HepG2 (cell line): ENCODE measurements around the gene TCF25. TPM values are rescaled to one million over a fixed set of nuclear protein-coding genes. Genes with fewer than 3 reads are reported as not detected.

ENCODE experiments used
- BRCA1 ChIP-seq: sonication (generic); formaldehyde crosslinking; IDR thresholded peaks from 2 replicates; pipeline ENCODE4 v1.4.0; 2020; ENCODE audit warnings: missing genetic modification reagents
- RBAK ChIP-seq: sonication (generic); formaldehyde crosslinking; IDR thresholded peaks from 2 replicates; pipeline ENCODE4 v1.5.1; 2020; ENCODE audit warnings: mild to moderate bottlenecking, missing genetic modification reagents
- SIN3B ChIP-seq: fragments of 150-350 bp; IDR thresholded peaks from 2 replicates; pipeline ENCODE4 v1.6.1; 2014; ENCODE audit warnings: low read length
- TAF15 ChIP-seq: fragments of 200-400 bp; formaldehyde crosslinking; IDR thresholded peaks from one replicate; pipeline ENCODE4 v1.6.1; 2018; ENCODE audit warnings: mild to moderate bottlenecking, low read depth, low read length; ENCODE audit not compliant: poor library complexity, severe bottlenecking
- ZBTB25 ChIP-seq: IDR thresholded peaks from 2 replicates; pipeline ENCODE4 v1.6.1; 2018; ENCODE audit warnings: missing genetic modification reagents
- ZBTB39 ChIP-seq: sonication (generic); formaldehyde crosslinking; IDR thresholded peaks from 2 replicates; pipeline ENCODE4 v1.5.0; 2020; ENCODE audit warnings: missing genetic modification reagents
- ZFX ChIP-seq: sonication (generic); formaldehyde crosslinking; IDR thresholded peaks from 2 replicates; pipeline ENCODE4 v1.4.0; 2020; ENCODE audit warnings: mild to moderate bottlenecking, low read depth, missing genetic modification reagents, moderate library complexity
- ZNF280D ChIP-seq: sonication (generic); formaldehyde crosslinking; IDR thresholded peaks from 2 replicates; pipeline ENCODE4 v1.5.1; 2020; ENCODE audit warnings: mild to moderate bottlenecking, missing genetic modification reagents
- ZNF407 ChIP-seq: sonication (generic); formaldehyde crosslinking; IDR thresholded peaks from one replicate; pipeline ENCODE4 v1.5.1; 2020; ENCODE audit warnings: mild to moderate bottlenecking, missing genetic modification reagents; ENCODE audit errors: not compliant biosample characterization
- ZNF790 ChIP-seq: sonication (generic); formaldehyde crosslinking; IDR thresholded peaks from 2 replicates; pipeline ENCODE4 v1.8.0; 2022; ENCODE audit warnings: missing genetic modification reagents, mild to moderate bottlenecking, borderline replicate concordance
- polyA plus RNA-seq, 8 experiments: library from polyadenylated mRNA; depleted of rRNA in 3 of 8; stranded (reverse) in 7 of 8; unstranded in 1 of 8; fragments of >200 nt; fragmentation: Illumina TruSeq in 4 of 8; extraction: Trizol in 4 of 8; gene quantifications; 2 replicates each; pipeline versions ENCODE4 v1.2.1 to v1.2.3, GENCODE V29; 2011 to 2016; ENCODE audit warnings: low read depth in 4 of 8, missing spikeins in 1 of 8, mixed read lengths in 1 of 8; ENCODE audit not compliant: insufficient read depth in 1 of 8
- total RNA-seq, 5 experiments: library from RNA; depleted of rRNA; stranded (reverse); fragments of >200 nt; fragmentation: Illumina TruSeq; extraction: Trizol; gene quantifications; 2 replicates each; pipeline ENCODE4 v1.2.3, GENCODE V29; 2016; ENCODE audit warnings: low read depth in 1 of 5
- TF ChIP-seq, protein P1 (sequence below): sonication (generic); formaldehyde crosslinking; conservative IDR thresholded peaks from 2 replicates; pipeline ENCODE4 v1.8.0; 2022; ENCODE audit warnings: missing genetic modification reagents

TCF25 gene
- total and polyA plus RNA-seq, 2 of the 13 experiments (the other 11 are each of a cell fraction or from before 2014, with no cell fraction given) = 138 to 206 TPM

DNA sequence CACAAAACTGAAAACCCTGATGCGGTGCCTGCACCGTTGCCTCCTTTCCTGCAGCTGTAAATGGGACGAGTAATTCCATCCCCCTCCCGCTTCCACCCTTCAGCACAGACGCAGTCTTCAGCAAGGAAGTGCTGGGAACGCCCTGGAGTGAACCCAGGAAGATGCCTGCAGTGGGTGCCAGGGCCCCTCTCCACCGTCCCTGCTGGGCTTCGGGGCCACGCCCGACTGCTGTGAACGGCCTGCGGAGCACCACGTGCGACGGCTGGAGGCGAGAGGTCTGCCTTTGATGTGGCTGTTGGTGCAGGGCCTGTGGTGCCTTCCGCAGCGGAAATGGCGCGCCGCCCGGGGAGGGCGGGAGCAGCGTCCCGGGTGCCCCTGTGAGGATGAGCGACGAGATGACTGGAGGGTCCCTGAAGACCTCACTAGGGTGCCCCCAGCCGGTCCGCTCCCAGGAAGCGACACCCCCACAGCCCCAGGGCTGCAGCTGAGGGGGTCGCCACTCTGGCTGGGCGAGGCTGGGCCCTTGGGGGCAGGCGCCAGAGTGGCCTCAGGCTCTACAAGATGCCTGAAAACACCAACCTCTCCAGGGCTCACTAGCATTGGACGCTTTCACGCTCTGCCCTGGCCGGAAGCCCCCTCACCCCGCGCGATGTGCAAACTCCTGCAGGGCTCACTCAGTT, 44.5 kb downstream of the TCF25 start (continued):
- peak; percentile 47 for TF ChIP-seq ZNF407
- no peak; the same call in 1 of the 2 replicates for TF ChIP-seq ZNF790 (CRISPR knock-in tag)
- TF ChIP-seq SIN3B = no peak
- TF ChIP-seq TAF15 = no peak
- TF ChIP-seq RBAK (CRISPR knock-in tag) = peak; percentile 77; the same call in 1 of the 2 replicates
- peak; percentile 96; the same call in 1 of the 2 replicates for TF ChIP-seq BRCA1 (CRISPR knock-in tag)
- peak; percentile 95 for TF ChIP-seq ZBTB25 (CRISPR knock-in tag)
- TF ChIP-seq ZBTB39 (CRISPR knock-in tag) = peak; percentile 81; the same call in 1 of the 2 replicates
- TF ChIP-seq ZFX = peak; percentile 99
- TF ChIP-seq, protein P1, sequence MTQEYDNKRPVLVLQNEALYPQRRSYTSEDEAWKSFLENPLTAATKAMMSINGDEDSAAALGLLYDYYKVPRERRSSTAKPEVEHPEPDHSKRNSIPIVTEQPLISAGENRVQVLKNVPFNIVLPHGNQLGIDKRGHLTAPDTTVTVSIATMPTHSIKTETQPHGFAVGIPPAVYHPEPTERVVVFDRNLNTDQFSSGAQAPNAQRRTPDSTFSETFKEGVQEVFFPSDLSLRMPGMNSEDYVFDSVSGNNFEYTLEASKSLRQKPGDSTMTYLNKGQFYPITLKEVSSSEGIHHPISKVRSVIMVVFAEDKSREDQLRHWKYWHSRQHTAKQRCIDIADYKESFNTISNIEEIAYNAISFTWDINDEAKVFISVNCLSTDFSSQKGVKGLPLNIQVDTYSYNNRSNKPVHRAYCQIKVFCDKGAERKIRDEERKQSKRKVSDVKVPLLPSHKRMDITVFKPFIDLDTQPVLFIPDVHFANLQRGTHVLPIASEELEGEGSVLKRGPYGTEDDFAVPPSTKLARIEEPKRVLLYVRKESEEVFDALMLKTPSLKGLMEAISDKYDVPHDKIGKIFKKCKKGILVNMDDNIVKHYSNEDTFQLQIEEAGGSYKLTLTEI = no peak
- peak; percentile 97 for TF ChIP-seq ZNF280D (CRISPR knock-in tag)
